OCI-LY3 (cell line): ENCODE data around the gene STON2.

ENCODE experiments used
- CTCF ChIP-seq: fragments of 200-600, 300-600 bp; sonication (generic); IDR thresholded peaks from 2 replicates; pipeline ENCODE4 v1.5.1; 2014; ENCODE audit warnings: antibody characterized with exemption, low read length, low read depth
- EZH2phosphoT487 ChIP-seq: fragments of 200-600 bp; shearing (Covaris generic); IDR thresholded peaks from 2 replicates; pipeline ENCODE4 v1.6.1; 2018; ENCODE audit warnings: antibody characterized with exemption, mixed run types, low read depth

- TF ChIP-seq CTCF, result no peak
- no peak for TF ChIP-seq EZH2phosphoT487
Measured at GRCh38 chr14:81268016-81268416, 132.1 kb downstream of the STON2 start.
